ENCODE results near the gene DHRS9. TPM values are rescaled to one million over a fixed set of nuclear protein-coding genes. Genes with fewer than 3 reads are reported as not detected.

Gene DHRS9
- total RNA-seq, 1 donor from 2014 or later: not detected

DNA sequence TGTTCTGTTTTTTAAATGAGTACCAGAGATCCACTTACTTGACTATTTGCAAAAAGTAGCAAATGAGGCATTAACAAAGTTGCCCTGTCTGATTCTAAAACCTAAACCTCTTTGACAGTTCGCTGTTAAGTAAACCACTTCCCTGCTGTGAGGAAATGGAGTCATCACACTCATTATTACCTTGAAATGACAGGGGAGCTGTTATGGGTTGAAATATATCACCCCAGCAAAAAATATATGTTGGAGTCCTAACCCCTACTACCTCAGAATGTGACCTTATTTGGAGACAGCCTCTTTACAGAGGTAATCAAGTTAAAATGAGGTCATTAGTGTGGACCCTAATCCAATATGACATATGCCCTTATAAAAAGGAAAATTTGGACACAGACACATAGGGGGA is 36.1 kb downstream of the DHRS9 start:
- no peaks in the 10 kb centered on the region for H3K36me3 ChIP-seq
- H3K9me3 ChIP-seq: no peaks in the 10 kb centered on the region
- TF ChIP-seq POLR2A (IDR thresholded peaks at IDR 0.05) (no peak), POLR2AphosphoS5 (IDR thresholded peaks at IDR 0.05; ENCODE audit: insufficient read depth in 1 of 2, low read depth in 1 of 2) (no peak)
- TF ChIP-seq, protein P1, sequence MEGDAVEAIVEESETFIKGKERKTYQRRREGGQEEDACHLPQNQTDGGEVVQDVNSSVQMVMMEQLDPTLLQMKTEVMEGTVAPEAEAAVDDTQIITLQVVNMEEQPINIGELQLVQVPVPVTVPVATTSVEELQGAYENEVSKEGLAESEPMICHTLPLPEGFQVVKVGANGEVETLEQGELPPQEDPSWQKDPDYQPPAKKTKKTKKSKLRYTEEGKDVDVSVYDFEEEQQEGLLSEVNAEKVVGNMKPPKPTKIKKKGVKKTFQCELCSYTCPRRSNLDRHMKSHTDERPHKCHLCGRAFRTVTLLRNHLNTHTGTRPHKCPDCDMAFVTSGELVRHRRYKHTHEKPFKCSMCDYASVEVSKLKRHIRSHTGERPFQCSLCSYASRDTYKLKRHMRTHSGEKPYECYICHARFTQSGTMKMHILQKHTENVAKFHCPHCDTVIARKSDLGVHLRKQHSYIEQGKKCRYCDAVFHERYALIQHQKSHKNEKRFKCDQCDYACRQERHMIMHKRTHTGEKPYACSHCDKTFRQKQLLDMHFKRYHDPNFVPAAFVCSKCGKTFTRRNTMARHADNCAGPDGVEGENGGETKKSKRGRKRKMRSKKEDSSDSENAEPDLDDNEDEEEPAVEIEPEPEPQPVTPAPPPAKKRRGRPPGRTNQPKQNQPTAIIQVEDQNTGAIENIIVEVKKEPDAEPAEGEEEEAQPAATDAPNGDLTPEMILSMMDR (IDR thresholded peaks at IDR 0.05): no peak
- no peak for DNase-seq (ENCODE audit: extremely low spot score in 2 of 2)
- intact Hi-C loops (cut with DNase I): no loop called here
- no peak overlapping the region for H3K27ac ChIP-seq
- H3K4me3 ChIP-seq: no peak overlapping the region
- no peaks in the 10 kb centered on the region for H3K27me3 ChIP-seq
- H3K4me1 ChIP-seq: peaks cover 11% of the 10 kb centered on the region

- no peaks in the 10 kb centered on the region for H3K27me3 ChIP-seq
- no peak for DNase-seq (ENCODE audit: extremely low spot score in 2 of 2)
Measured at GRCh38 chr2:169106134-169106533, 36.8 kb downstream of the DHRS9 start.

DNA sequence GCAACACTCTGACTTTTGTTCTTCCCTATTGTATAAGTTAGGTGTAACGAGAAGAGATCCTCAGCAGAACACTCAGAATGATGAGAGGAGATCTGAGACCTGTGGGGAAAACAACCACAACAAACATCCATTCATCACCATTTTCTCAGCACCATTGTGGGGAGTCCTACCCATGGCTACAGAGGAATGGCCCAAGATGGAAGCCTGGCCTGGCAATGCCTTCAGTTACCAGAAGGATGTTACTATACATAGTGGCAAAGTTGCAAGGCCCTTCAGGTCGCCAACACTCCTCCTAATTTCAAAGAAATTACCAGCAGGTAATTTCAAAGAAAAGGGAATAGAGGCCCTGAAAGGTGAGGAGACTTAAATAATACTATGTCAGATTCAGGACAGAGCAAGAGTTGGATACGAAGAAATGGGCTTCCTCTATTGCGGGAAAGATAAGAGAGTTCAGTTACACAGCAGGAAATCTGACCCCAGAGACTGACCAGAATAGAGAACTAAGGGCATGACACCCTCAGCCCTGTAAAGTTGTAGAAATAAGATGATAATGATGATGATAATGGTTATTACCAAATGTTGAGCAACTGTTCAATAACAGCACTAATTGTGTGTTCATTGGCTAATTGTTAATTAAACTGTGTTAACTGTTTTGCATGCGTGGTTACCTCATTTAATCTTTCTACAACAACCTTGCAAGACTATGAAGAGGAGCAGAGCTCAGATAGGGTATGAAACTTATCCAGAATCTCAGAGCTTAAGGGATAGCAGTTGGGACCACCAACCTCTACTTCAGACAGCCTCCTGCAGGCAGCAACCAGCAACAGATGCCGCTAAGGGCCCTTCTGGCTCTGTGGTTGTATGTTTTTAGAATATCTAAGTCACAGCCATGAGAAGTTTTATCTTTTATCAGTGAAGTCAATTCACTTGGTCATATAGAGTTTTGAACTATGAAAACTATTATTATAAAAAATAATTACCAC is 37.5 kb downstream of the DHRS9 start:
- Histone ChIP-seq H3K9me3 (no peaks in the 10 kb centered on the region), H3K27ac (no peak overlapping the region), H3K36me3 (no peaks in the 10 kb centered on the region), H3K27me3 (no peaks in the 10 kb centered on the region), H3K4me1 (peaks cover 11% of the 10 kb centered on the region), H3K4me3 (no peak overlapping the region)
- TF ChIP-seq POLR2A (IDR thresholded peaks at IDR 0.05) (no peak), POLR2AphosphoS5 (IDR thresholded peaks at IDR 0.05; ENCODE audit: insufficient read depth in 1 of 2, low read depth in 1 of 2) (no peak)
- TF ChIP-seq, protein P1 (IDR thresholded peaks at IDR 0.05): no peak
- DNase-seq (ENCODE audit: extremely low spot score in 2 of 2): no peak
- intact Hi-C loops (cut with DNase I): no loop called here

More at GRCh38 chr2:169106134-169106533, 36.8 kb downstream of the DHRS9 start:
- H3K9me3 ChIP-seq: no peaks in the 10 kb centered on the region
- TF ChIP-seq POLR2A (IDR thresholded peaks at IDR 0.05): no peak
- TF ChIP-seq, protein P1 (IDR thresholded peaks at IDR 0.05): no peak
- TF ChIP-seq POLR2AphosphoS5 (IDR thresholded peaks at IDR 0.05; ENCODE audit: insufficient read depth in 1 of 2, low read depth in 1 of 2): no peak
- H3K4me1 ChIP-seq: peaks cover 11% of the 10 kb centered on the region
- no peaks in the 10 kb centered on the region for H3K36me3 ChIP-seq
- no peak overlapping the region for H3K27ac ChIP-seq
- intact Hi-C loops (cut with DNase I): no loop called here
- no peak overlapping the region for H3K4me3 ChIP-seq

DNA sequence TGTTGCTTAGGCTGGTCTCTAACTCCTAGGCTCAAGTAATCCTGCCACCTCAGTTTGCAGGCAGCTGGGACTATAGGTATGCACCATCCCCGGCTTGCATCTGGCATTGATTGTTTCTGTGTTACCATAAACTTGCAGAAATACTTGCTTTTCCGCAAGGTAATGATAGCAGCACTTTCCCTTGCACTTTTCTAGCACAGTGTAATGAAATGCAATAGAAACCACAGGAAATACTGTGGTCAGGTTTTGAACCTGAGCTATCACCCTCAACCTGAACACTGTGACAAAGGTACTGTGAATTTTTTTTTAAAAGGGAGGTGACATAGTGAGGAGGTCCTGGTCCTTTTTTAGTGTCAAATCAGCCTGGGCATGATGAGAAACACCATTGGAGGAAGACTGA is 38.3 kb downstream of the DHRS9 start:
- intact Hi-C loops (cut with DNase I): no loop called here
- no peak overlapping the region for H3K27ac ChIP-seq
- H3K36me3 ChIP-seq: no peaks in the 10 kb centered on the region
- DNase-seq (ENCODE audit: extremely low spot score in 2 of 2): no peak
- no peak overlapping the region for H3K4me3 ChIP-seq
- TF ChIP-seq POLR2A (IDR thresholded peaks at IDR 0.05) (no peak), POLR2AphosphoS5 (IDR thresholded peaks at IDR 0.05; ENCODE audit: insufficient read depth in 1 of 2, low read depth in 1 of 2) (no peak)
- TF ChIP-seq, protein P1 (IDR thresholded peaks at IDR 0.05): no peak
- no peaks in the 10 kb centered on the region for H3K27me3 ChIP-seq
- peaks cover 11% of the 10 kb centered on the region for H3K4me1 ChIP-seq
- H3K9me3 ChIP-seq: no peaks in the 10 kb centered on the region
